NB4 (cell line): ENCODE data around the gene AP3B1.

Source experiments
- POLR2A ChIP-seq: IDR thresholded peaks from 2 replicates; pipeline ENCODE4 v1.6.1; 2011; ENCODE audit warnings: mild to moderate bottlenecking; ENCODE audit not compliant: insufficient read length; ENCODE audit errors: extremely low read depth
- TF ChIP-seq, protein P1 (sequence below): IDR thresholded peaks from one replicate; pipeline ENCODE4 v1.5.1; 2012; ENCODE audit warnings: low read depth, low read length
- TF ChIP-seq, protein P2 (sequence below): IDR thresholded peaks from 2 replicates; pipeline ENCODE4 v1.6.1; 2011; ENCODE audit warnings: low read depth, low read length

DNA sequence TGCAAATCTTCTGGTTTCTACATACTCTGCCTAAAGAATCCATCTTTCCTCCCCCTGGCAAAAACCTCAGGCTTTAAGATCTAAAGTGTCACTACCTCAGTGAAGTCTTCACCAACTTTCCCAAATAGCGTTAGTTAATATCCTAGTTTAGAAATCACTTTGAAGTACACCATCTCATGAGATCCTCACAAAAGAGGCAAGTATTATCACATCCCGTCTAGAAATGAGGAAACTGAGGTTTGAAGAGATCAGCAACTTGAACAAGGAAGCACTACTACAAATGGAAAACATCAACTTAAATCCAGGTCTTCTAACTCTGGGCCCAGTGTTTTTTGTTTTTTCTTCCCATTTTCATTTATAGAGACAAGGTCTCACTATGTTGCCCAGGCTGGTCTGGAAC is 4.6 kb downstream of the AP3B1 start:
- TF ChIP-seq, protein P1, sequence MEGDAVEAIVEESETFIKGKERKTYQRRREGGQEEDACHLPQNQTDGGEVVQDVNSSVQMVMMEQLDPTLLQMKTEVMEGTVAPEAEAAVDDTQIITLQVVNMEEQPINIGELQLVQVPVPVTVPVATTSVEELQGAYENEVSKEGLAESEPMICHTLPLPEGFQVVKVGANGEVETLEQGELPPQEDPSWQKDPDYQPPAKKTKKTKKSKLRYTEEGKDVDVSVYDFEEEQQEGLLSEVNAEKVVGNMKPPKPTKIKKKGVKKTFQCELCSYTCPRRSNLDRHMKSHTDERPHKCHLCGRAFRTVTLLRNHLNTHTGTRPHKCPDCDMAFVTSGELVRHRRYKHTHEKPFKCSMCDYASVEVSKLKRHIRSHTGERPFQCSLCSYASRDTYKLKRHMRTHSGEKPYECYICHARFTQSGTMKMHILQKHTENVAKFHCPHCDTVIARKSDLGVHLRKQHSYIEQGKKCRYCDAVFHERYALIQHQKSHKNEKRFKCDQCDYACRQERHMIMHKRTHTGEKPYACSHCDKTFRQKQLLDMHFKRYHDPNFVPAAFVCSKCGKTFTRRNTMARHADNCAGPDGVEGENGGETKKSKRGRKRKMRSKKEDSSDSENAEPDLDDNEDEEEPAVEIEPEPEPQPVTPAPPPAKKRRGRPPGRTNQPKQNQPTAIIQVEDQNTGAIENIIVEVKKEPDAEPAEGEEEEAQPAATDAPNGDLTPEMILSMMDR = no peak
- no peak for TF ChIP-seq POLR2A
- TF ChIP-seq, protein P2, sequence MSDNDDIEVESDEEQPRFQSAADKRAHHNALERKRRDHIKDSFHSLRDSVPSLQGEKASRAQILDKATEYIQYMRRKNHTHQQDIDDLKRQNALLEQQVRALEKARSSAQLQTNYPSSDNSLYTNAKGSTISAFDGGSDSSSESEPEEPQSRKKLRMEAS = no peak
